RPMI7951 (cell line): ENCODE measurements around the gene RPLP2. TPM values are rescaled to one million over a fixed set of nuclear protein-coding genes. Genes with fewer than 3 reads are reported as not detected.
A peak's percentile ranks its signal among the peaks of the same experiment; 100 is the strongest.

Experiments used
- DNase-seq: peaks from one replicate; pipeline ENCODE4 v3.0.0-alpha.2; 2012; ENCODE audit warnings: low read depth
- total RNA-seq: library from RNA; depleted of rRNA; stranded (reverse); fragments of >200 nt; shearing (Covaris generic); gene quantifications from 2 replicates; pipeline ENCODE4 v1.2.3, GENCODE V29; 2014; rRNA removed

Gene RPLP2
- 886 and 920 TPM in 2 replicates for total RNA-seq

- peak; percentile 94 for DNase-seq
Observed at GRCh38 chr11:809287-810039, at the start of gene RPLP2. TSS of gene RPLP2 (plus strand) at chr11:809967. CDS start at chr11:810235, 268 bp downstream.

- DNase-seq = no peak
Observed at GRCh38 chr11:760236-760635, 49.5 kb upstream of the RPLP2 start.

- no peak for DNase-seq
Observed at GRCh38 chr11:761526-762108, 48.1 kb upstream of the RPLP2 start.

GRCh38 chr11:762421-763072 is 47.2 kb upstream of the RPLP2 start:
- peak; percentile 85 for DNase-seq

GRCh38 chr11:763073-763463 is 46.7 kb upstream of the RPLP2 start:
- no peak for DNase-seq

GRCh38 chr11:763549-764321 is 46.0 kb upstream of the RPLP2 start:
- DNase-seq = no peak

- DNase-seq = no peak
Observed at GRCh38 chr11:764322-765024, 45.3 kb upstream of the RPLP2 start.

GRCh38 chr11:765025-765801 is 44.6 kb upstream of the RPLP2 start:
- peak; percentile 37 for DNase-seq

GRCh38 chr11:765802-766091 is 44.0 kb upstream of the RPLP2 start:
- no peak for DNase-seq

GRCh38 chr11:766106-766935 is 43.4 kb upstream of the RPLP2 start:
- DNase-seq = no peak

- no peak for DNase-seq
Observed at GRCh38 chr11:766936-767210, 42.9 kb upstream of the RPLP2 start.

- DNase-seq = no peak
Observed at GRCh38 chr11:767238-767637, 42.5 kb upstream of the RPLP2 start.

GRCh38 chr11:769887-770641 is 39.7 kb upstream of the RPLP2 start:
- no peak for DNase-seq

- DNase-seq = no peak
Observed at GRCh38 chr11:770642-771616, 38.8 kb upstream of the RPLP2 start.

- no peak for DNase-seq
Observed at GRCh38 chr11:771617-772204, 38.1 kb upstream of the RPLP2 start.

GRCh38 chr11:772429-773390 is 37.1 kb upstream of the RPLP2 start:
- DNase-seq = no peak

GRCh38 chr11:773425-773824 is 36.3 kb upstream of the RPLP2 start:
- no peak for DNase-seq
